Kidney epithelial cell (primary cell): ENCODE measurements around the gene KRTAP10-12. TPM values are rescaled to one million over a fixed set of nuclear protein-coding genes. Genes with fewer than 3 reads are reported as not detected.

Experiments
- DNase-seq: peaks from one replicate; pipeline ENCODE4 v3.0.0-alpha.2; 2010; ENCODE audit warnings: low read depth
- H3K27me3 ChIP-seq: 2 replicates; pipeline ENCODE4 v1.6.0; 2011; ENCODE audit warnings: low read length; ENCODE audit not compliant: control insufficient read depth, insufficient read depth
- H3K36me3 ChIP-seq: 2 replicates; pipeline ENCODE4 v1.5.1; 2011; ENCODE audit warnings: low read length; ENCODE audit not compliant: control insufficient read depth, insufficient read depth
- H3K4me3 ChIP-seq: 2 replicates; pipeline ENCODE4 v1.5.1; 2011; ENCODE audit warnings: low read depth, mild to moderate bottlenecking, control low read depth, low read length
- total RNA-seq: library from RNA; depleted of rRNA; stranded (reverse); fragments of >200 nt; gene quantifications from 2 replicates; pipeline ENCODE4 v1.2.3, GENCODE V29; 2015
- TF ChIP-seq, protein P1 (sequence below): IDR thresholded peaks from 2 replicates; pipeline ENCODE4 v1.5.1; 2011; ENCODE audit warnings: mild to moderate bottlenecking, moderate library complexity, low read length, control low read depth, inconsistent platforms; ENCODE audit not compliant: insufficient read depth, poor library complexity, severe bottlenecking

The KRTAP10-12 gene
- total RNA-seq, 1 donor from 2014 or later: not detected

DNA sequence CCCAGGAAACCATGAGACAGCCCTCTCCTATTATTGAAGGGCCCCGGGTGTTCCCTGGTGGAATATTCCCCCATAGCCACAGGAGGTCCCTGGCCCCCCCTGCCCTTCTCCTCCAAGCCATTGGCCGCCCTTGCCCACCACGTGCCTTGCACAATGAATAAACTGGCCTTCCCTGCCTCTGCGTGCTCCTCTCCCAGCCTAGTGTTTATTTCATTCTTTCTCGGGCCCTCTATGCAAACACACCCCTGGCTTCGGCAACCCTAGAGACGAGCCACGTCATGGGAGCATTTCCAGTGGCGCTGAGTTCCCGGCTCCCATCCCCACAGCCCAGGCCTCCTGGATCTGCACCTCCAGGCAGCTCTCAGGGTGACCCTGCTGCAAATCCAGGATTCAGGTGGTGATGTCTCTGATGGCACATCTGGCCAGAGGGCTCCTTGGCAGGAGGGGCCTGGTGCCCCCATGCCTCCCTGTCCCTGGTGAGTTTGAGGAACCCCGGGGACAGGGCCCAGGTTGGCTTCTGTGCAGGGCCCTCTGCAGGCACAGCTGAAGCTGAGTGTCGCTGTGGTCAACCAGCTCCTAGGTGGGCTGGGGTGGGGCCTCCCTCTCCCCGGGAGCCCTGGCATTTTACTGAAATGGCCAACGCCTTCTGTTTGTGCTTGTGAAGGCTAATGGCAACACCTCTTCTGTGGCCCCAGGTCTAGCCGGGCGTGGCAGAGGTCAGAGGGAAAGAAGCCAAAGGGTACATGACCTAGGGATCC is 6.2 kb downstream of the KRTAP10-12 start:
- TF ChIP-seq, protein P1, sequence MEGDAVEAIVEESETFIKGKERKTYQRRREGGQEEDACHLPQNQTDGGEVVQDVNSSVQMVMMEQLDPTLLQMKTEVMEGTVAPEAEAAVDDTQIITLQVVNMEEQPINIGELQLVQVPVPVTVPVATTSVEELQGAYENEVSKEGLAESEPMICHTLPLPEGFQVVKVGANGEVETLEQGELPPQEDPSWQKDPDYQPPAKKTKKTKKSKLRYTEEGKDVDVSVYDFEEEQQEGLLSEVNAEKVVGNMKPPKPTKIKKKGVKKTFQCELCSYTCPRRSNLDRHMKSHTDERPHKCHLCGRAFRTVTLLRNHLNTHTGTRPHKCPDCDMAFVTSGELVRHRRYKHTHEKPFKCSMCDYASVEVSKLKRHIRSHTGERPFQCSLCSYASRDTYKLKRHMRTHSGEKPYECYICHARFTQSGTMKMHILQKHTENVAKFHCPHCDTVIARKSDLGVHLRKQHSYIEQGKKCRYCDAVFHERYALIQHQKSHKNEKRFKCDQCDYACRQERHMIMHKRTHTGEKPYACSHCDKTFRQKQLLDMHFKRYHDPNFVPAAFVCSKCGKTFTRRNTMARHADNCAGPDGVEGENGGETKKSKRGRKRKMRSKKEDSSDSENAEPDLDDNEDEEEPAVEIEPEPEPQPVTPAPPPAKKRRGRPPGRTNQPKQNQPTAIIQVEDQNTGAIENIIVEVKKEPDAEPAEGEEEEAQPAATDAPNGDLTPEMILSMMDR: no peak
- DNase-seq: no peak
- Histone ChIP-seq H3K4me3 (no peak overlapping the region), H3K27me3 (peaks cover 74% of the 10 kb centered on the region), H3K36me3 (no peaks in the 10 kb centered on the region)

DNA sequence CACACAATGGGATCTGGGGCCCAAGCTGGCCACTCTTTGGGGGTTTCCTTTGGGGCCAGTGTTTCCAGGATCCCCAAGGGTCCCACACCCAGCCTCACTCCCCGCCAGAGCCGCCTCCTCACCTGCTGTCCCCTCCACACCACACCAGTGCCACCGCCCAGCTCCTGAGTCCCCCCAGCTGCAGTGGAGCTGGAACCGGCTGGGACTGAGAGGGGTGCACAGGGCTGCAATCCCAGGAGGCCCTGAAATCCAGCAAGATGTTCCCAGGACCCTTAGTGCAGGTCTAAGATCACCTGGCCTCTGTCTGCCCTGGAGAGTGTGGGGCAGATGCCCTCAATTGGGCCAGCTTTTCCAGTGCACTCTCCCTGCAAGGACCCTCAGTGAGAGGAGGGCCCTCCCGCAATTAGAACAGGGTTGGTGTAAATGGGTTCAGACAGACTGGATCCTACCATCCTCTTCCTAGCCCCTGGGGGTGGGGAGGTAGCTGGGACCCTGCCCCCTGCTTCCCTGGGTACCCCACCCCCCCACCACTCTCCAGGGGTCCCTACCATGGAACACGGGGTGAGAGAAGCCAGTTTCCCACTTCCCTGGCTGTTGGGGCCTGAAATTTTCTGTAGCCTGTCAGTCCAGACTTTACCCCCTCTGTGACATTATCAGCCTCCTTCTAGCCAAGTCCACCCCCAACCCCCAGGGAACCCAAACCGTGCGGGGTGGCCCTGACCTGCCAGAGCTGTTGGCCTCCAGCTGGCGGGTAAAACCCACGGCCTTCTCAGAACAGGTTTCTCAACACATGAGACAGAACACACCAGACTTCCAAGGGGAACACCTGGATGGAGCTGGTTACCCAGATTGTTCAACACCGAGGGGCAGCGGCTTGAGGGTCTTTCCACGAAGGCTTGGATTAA is 7.0 kb downstream of the KRTAP10-12 start:
- H3K27me3 ChIP-seq: peaks cover 79% of the 10 kb centered on the region

DNA sequence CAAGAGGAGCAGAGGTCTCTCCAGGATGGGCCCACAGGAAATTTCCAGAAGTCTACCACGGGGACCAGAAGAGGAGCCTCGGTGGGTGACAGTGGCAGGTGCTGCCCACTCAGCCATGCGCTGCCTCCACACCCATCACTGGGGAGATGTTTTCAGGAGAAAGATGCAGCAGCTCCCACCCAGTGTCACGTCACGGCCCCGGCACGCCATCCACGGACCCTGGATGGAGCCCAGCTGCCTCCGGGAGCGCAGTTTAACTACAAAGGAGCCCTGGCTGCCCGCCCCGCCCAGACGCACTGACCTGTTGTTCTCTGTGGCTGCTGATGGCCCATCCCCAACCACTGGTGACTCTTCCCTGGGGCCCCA is 7.6 kb downstream of the KRTAP10-12 start:
- TF ChIP-seq, protein P1: no peak
- DNase-seq: no peak
- H3K36me3 ChIP-seq: no peaks in the 10 kb centered on the region
- H3K27me3 ChIP-seq: peaks cover 81% of the 10 kb centered on the region
- H3K4me3 ChIP-seq: no peak overlapping the region

More for the DNA sequence above, 7.0 kb downstream of the KRTAP10-12 start:
- TF ChIP-seq, protein P1: no peak
- H3K4me3 ChIP-seq: no peak overlapping the region
- no peak for DNase-seq
- H3K36me3 ChIP-seq: no peaks in the 10 kb centered on the region

DNA sequence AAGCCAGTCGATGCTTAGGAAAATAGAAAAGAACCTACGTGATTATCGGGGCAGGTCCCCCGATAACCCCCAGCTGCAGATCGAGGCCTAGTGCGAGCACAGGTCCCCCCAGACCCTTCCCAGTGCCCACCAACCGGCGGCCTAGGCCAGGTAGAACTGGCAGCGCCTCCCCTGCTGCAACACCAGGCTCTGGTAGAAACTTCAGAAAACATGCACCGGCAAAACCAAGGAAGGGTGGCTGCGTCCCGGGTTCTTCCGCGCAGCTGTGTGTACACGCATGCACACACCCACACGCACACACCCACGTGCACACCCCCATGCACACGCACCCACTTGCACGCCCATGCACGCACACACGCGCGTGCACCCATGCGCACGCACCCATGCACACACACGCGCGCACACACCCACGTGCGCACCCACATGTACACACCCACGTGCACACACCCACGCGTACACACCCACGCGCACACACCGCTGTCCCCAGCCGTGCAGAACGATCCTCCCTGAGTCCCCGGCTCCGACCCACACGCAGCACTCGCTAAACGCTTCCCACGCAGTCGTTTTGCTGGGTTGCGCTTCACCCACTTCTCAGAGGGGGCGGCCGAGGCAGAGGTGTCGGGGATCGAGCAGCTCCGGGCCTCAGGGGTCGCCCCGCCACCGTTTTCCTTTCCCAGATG is 9.2 kb downstream of the KRTAP10-12 start:
- Histone ChIP-seq H3K27me3 (peaks cover 87% of the 10 kb centered on the region), H3K4me3 (no peak overlapping the region), H3K36me3 (no peaks in the 10 kb centered on the region)
- no peak for DNase-seq
- TF ChIP-seq, protein P1: no peak

DNA sequence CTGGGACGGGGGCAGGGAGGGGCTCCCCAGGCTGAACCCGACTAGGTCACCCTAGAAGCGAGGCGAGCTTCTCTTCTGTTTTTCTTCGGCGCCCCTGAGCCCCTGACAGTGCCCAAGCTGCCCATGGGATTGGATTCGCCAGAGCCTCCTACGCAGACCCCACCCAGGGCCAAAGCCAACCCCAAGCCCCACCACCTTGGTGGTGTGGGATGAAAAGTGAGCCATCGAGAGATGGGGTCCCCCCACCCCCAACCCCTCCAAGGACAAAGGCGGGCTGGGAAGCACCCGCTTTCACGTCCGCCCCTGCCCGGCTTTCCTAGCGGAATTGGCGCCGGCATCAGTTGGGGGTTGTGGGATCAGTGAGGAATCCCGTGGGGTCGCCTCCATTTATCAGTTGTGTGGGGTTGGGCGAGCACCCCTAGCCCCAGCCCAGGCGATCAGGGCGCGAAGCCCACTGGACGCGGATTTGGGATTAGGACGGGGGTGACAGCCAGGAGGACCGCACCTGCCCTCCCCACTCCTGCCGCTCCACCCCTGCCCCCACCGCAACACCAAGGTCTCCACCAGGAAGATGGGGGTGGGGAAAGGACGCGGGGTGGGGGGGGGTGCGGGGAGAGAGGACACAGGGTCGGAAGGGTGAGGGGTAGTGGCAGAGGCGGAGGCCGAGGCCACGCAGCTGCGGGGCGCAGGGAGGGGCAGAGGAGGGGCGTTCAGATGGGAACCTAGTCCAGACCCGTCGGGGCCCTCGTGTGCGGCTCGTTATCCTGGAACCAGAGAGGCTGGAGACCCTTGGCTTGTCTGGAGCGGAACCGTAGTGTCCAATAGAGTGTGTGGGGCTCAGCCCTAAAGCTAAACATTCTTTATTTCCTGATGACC is 10.0 kb downstream of the KRTAP10-12 start:
- no peak for DNase-seq
- TF ChIP-seq, protein P1: no peak
- Histone ChIP-seq H3K4me3 (no peak overlapping the region), H3K36me3 (no peaks in the 10 kb centered on the region), H3K27me3 (peaks cover 87% of the 10 kb centered on the region)
